H1 (cell line): ENCODE results near the gene ZSWIM4. TPM values are rescaled to one million over a fixed set of nuclear protein-coding genes. Genes with fewer than 3 reads are reported as not detected.
A peak's percentile ranks its signal among the peaks of the same experiment; 100 is the strongest.

Source experiments
- CTCF ChIA-PET: fragments of 300-600 bp; sonication (Branson Sonifier 250); formaldehyde crosslinking; loops from one replicate; lab custom pipeline; 2021; ENCODE audit not compliant: partially characterized antibody; lab: Charles Lee
- POLR2A ChIA-PET: fragments of 300-600 bp; sonication (Branson Sonifier 250); formaldehyde crosslinking; loops from one replicate; lab custom pipeline; 2021; ENCODE audit warnings: inconsistent platforms; ENCODE audit not compliant: partially characterized antibody; lab: Charles Lee
- DNase-seq, 2 experiments: peaks; one replicate each; pipeline versions ENCODE4 v3.0.0 to v3.0.0-alpha.2; 2010 to 2022; ENCODE audit warnings: low spot score in 2 of 2, low read depth in 1 of 2, mixed read lengths in 1 of 2
- FAIRE-seq: peaks from 2 replicates; lab custom pipeline; 2011; peaks lifted over from hg19 to GRCh38; lab: Jason Lieb, UNC
- H2AFZ ChIP-seq: 2 replicates; pipeline ENCODE4 v1.8.1; 2012; ENCODE audit warnings: low read length, inconsistent platforms
- H2AK5ac ChIP-seq: 2 replicates; pipeline ENCODE4 v1.6.1; 2013; ENCODE audit warnings: low read depth, low read length
- H2BK120ac ChIP-seq: replicated peaks from 2 replicates; pipeline ENCODE3; 2013; ENCODE audit warnings: low read depth, low read length, inconsistent platforms
- H2BK12ac ChIP-seq: 2 replicates; pipeline ENCODE4 v1.6.1; 2013; ENCODE audit warnings: low read depth, low read length
- H2BK15ac ChIP-seq: 2 replicates; pipeline ENCODE4 v1.6.1; 2013; ENCODE audit warnings: low read length
- H2BK20ac ChIP-seq: 2 replicates; pipeline ENCODE4 v1.6.1; 2013; ENCODE audit warnings: low read length
- H2BK5ac ChIP-seq: 2 replicates; pipeline ENCODE4 v1.6.1; 2013; ENCODE audit warnings: low read depth, low read length
- H3K14ac ChIP-seq: 2 replicates; pipeline ENCODE4 v1.6.1; 2013; ENCODE audit warnings: inconsistent platforms; ENCODE audit not compliant: insufficient read length
- H3K18ac ChIP-seq: 2 replicates; pipeline ENCODE4 v1.6.1; 2013; ENCODE audit warnings: low read length; ENCODE audit errors: extremely low read depth
- H3K23ac ChIP-seq: 2 replicates; pipeline ENCODE4 v1.6.1; 2013; ENCODE audit warnings: inconsistent platforms; ENCODE audit not compliant: insufficient read length
- H3K23me2 ChIP-seq: 2 replicates; pipeline ENCODE4 v1.6.1; 2013; ENCODE audit warnings: low read depth, low read length
- H3K27ac ChIP-seq: 2 replicates; pipeline ENCODE4 v1.6.1; 2011; ENCODE audit warnings: low read depth, low read length, inconsistent platforms
- H3K27me3 ChIP-seq, 4 experiments: replicated peaks in 1 of 4; 1 replicate in 1 of 4; 2 replicates in 3 of 4; pipeline versions ENCODE4 v1.6.1 to v1.8.1; 2011 to 2013; ENCODE audit warnings: low read length in 3 of 4, mild to moderate bottlenecking in 3 of 4, inconsistent platforms in 2 of 4, mixed read lengths in 2 of 4, moderate library complexity in 1 of 4; ENCODE audit not compliant: control insufficient read depth in 3 of 4, insufficient read depth in 3 of 4; ENCODE audit errors: extremely low read depth in 1 of 4
- H3K36me3 ChIP-seq, 4 experiments: 2 replicates each; pipeline versions ENCODE4 v1.6.1 to v1.8.1; 2011 to 2013; ENCODE audit warnings: mild to moderate bottlenecking in 4 of 4, low read length in 3 of 4, moderate library complexity in 2 of 4, control low read depth in 1 of 4, inconsistent platforms in 1 of 4; ENCODE audit not compliant: insufficient read depth in 4 of 4, control insufficient read depth in 2 of 4
- H3K4ac ChIP-seq: replicated peaks from 2 replicates; pipeline ENCODE3; 2013; ENCODE audit warnings: low read length, low read depth, mixed read lengths, inconsistent platforms; ENCODE audit not compliant: insufficient read length
- H3K4me1 ChIP-seq, 4 experiments: replicated peaks in 1 of 4; 1 replicate in 1 of 4; 2 replicates in 3 of 4; pipeline versions ENCODE4 v1.6.1 to v1.8.1; 2011 to 2013; ENCODE audit warnings: low read length in 3 of 4, inconsistent platforms in 2 of 4, mixed read lengths in 1 of 4; ENCODE audit not compliant: insufficient read depth in 4 of 4, control insufficient read depth in 3 of 4
- H3K4me2 ChIP-seq, 2 experiments: 2 replicates each; pipeline versions ENCODE4 v1.6.1 to v1.8.1; 2011 to 2013; ENCODE audit warnings: low read depth in 2 of 2, low read length in 2 of 2, control low read depth in 1 of 2, inconsistent platforms in 1 of 2, mild to moderate bottlenecking in 1 of 2; ENCODE audit not compliant: insufficient read depth in 1 of 2
- H3K4me3 ChIP-seq, 4 experiments: fragments of 200-600, 300-600 bp in 1 of 4; sonication (generic), shearing (Covaris generic), sonication (Bioruptor Twin) in 1 of 4; 2 replicates each; pipeline versions ENCODE4 v1.5.1 to v1.8.1; 2011 to 2016; ENCODE audit warnings: low read length in 4 of 4, low read depth in 3 of 4, control low read depth in 2 of 4, inconsistent platforms in 2 of 4, mild to moderate bottlenecking in 2 of 4, mixed read lengths in 1 of 4, moderate library complexity in 1 of 4; ENCODE audit not compliant: insufficient read depth in 2 of 4; ENCODE audit errors: extremely low read depth in 1 of 4
- H3K56ac ChIP-seq: replicated peaks from 2 replicates; pipeline ENCODE3; 2013; ENCODE audit warnings: low read depth, mild to moderate bottlenecking, mixed read lengths, low read length, inconsistent platforms; ENCODE audit not compliant: insufficient read length
- H3K79me1 ChIP-seq: 2 replicates; pipeline ENCODE4 v1.6.1; 2013; ENCODE audit warnings: low read depth, low read length, control low read depth
- H3K79me2 ChIP-seq, 2 experiments: 2 replicates each; pipeline versions ENCODE4 v1.6.1 to v1.8.1; 2012 to 2013; ENCODE audit warnings: low read length in 2 of 2, mild to moderate bottlenecking in 2 of 2, inconsistent platforms in 1 of 2; ENCODE audit not compliant: insufficient read depth in 2 of 2, control insufficient read depth in 1 of 2
- H3K9ac ChIP-seq, 4 experiments: replicated peaks in 1 of 4; 1 replicate in 1 of 4; 2 replicates in 3 of 4; pipeline versions ENCODE4 v1.6.1 to v1.8.1; 2011 to 2013; ENCODE audit warnings: low read depth in 3 of 4, low read length in 3 of 4, control low read depth in 2 of 4, mild to moderate bottlenecking in 2 of 4, moderate library complexity in 2 of 4, inconsistent platforms in 1 of 4; ENCODE audit errors: extremely low read depth in 1 of 4
- H3K9me3 ChIP-seq, 2 experiments: 2 replicates each; pipeline versions ENCODE4 v1.6.1 to v1.8.1; 2012 to 2013; ENCODE audit warnings: mild to moderate bottlenecking in 2 of 2, moderate library complexity in 2 of 2, control low read depth in 1 of 2, inconsistent platforms in 1 of 2, low read depth in 1 of 2, low read length in 1 of 2, mixed read lengths in 1 of 2; ENCODE audit not compliant: insufficient read depth in 2 of 2
- H4K20me1 ChIP-seq, 2 experiments: replicated peaks in 1 of 2; 2 replicates each; pipeline versions ENCODE3 to v1.8.1; 2011 to 2013; ENCODE audit warnings: inconsistent platforms in 2 of 2, low read length in 2 of 2, mild to moderate bottlenecking in 1 of 2; ENCODE audit not compliant: insufficient read depth in 2 of 2, control insufficient read depth in 1 of 2
- H4K5ac ChIP-seq: 2 replicates; pipeline ENCODE4 v1.6.1; 2013; ENCODE audit warnings: low read length, low read depth, mixed read lengths, inconsistent platforms; ENCODE audit not compliant: insufficient read length
- H4K8ac ChIP-seq: 2 replicates; pipeline ENCODE4 v1.8.0; 2013; ENCODE audit warnings: mild to moderate bottlenecking, moderate library complexity, low read length, inconsistent platforms; ENCODE audit not compliant: insufficient read depth; ENCODE audit errors: extremely low read depth
- H4K91ac ChIP-seq: replicated peaks from 2 replicates; pipeline ENCODE3; 2013; ENCODE audit warnings: low read length, mixed read lengths, inconsistent platforms; ENCODE audit not compliant: insufficient read length
- CHD1 ChIP-seq: IDR thresholded peaks from 2 replicates; pipeline ENCODE4 v1.6.1; 2012; ENCODE audit warnings: low read depth, low read length, improper control_type of control experiment
- CHD2 ChIP-seq: IDR thresholded peaks from 2 replicates; pipeline ENCODE4 v1.6.1; 2012; ENCODE audit warnings: low read length, improper control_type of control experiment
- CTBP2 ChIP-seq: IDR thresholded peaks from 2 replicates; pipeline ENCODE4 v1.7.0; 2011; ENCODE audit warnings: borderline replicate concordance, mild to moderate bottlenecking, moderate library complexity, mixed read lengths, low read length; ENCODE audit not compliant: insufficient read depth, insufficient read length
- HDAC6 ChIP-seq: IDR thresholded peaks from one replicate; pipeline ENCODE4 v1.7.1; 2012; ENCODE audit warnings: low read depth, mild to moderate bottlenecking, inconsistent platforms, low read length, moderate library complexity
- KDM4A ChIP-seq: IDR thresholded peaks from one replicate; pipeline ENCODE4 v1.7.1; 2012; ENCODE audit warnings: low read depth, mild to moderate bottlenecking, moderate library complexity, low read length, inconsistent platforms; ENCODE audit not compliant: severe bottlenecking
- RXRA ChIP-seq: IDR thresholded peaks from 2 replicates; pipeline ENCODE4 v1.6.1; 2011; ENCODE audit warnings: low read depth, mild to moderate bottlenecking, low read length, moderate library complexity; ENCODE audit not compliant: insufficient read depth
- SIN3A ChIP-seq, 2 experiments: IDR thresholded peaks in 1 of 2; conservative IDR thresholded peaks in 1 of 2; 2 replicates each; pipeline ENCODE4 v1.6.1; 2011 to 2012; ENCODE audit warnings: low read length in 2 of 2, improper control_type of control experiment in 1 of 2, low read depth in 1 of 2, mild to moderate bottlenecking in 1 of 2
- SIRT6 ChIP-seq: IDR thresholded peaks from one replicate; pipeline ENCODE4 v1.7.1; 2012; ENCODE audit warnings: low read length, inconsistent platforms
- TAF1 ChIP-seq: IDR thresholded peaks from 2 replicates; pipeline ENCODE4 v1.6.1; 2011; ENCODE audit warnings: mild to moderate bottlenecking, low read depth, low read length
- TCF12 ChIP-seq: IDR thresholded peaks from 2 replicates; pipeline ENCODE4 v1.6.1; 2011; ENCODE audit warnings: low read depth, mild to moderate bottlenecking, low read length
- WGBS, 2 experiments: shearing (Covaris generic) in 1 of 2; methylation state at CpG; one replicate each; pipeline versions ENCODE4 v1.1.6 to v1.1.7; 2013 to 2015; ENCODE audit warnings: low lambda C conversion rate in 2 of 2, mixed read lengths in 2 of 2, inconsistent platforms in 1 of 2, low coverage in 1 of 2, missing lambda C conversion rate in 1 of 2; ENCODE audit not compliant: insufficient replicate concordance in 2 of 2, insufficient coverage in 1 of 2, insufficient read length in 1 of 2; ENCODE audit errors: extremely low coverage in 1 of 2, missing lambda C conversion rate in 1 of 2; 5-methylcytosine and 5-hydroxymethylcytosine counted together
- polyA plus RNA-seq, 7 experiments: library from polyadenylated mRNA; depleted of rRNA in 3 of 7; stranded (reverse) in 5 of 7; unstranded in 2 of 7; fragments of >200 nt in 5 of 7; fragments of 200-250 nt in 2 of 7; gene quantifications; 1 replicate in 5 of 7; 2 replicates in 1 of 7; 4 replicates in 1 of 7; pipeline versions ENCODE4 v1.2.1 to v1.2.3, GENCODE V29; 2011 to 2013; ENCODE audit warnings: missing spikeins in 2 of 7, mixed read lengths in 2 of 7
- total RNA-seq: library from RNA; stranded (reverse); fragmentation: NEBNext Ultra II Directional; extraction: Animal tissue kit (Norgen Biotek cat#: 25700); gene quantifications from 2 replicates; pipeline ENCODE4 v1.2.1, GENCODE V29; 2021

ZSWIM4 gene
- total and polyA plus RNA-seq, 2 of the 8 experiments (the other 6 are each of a cell fraction or from before 2014, with no cell fraction given), result 12.2 to 31.1 TPM

DNA sequence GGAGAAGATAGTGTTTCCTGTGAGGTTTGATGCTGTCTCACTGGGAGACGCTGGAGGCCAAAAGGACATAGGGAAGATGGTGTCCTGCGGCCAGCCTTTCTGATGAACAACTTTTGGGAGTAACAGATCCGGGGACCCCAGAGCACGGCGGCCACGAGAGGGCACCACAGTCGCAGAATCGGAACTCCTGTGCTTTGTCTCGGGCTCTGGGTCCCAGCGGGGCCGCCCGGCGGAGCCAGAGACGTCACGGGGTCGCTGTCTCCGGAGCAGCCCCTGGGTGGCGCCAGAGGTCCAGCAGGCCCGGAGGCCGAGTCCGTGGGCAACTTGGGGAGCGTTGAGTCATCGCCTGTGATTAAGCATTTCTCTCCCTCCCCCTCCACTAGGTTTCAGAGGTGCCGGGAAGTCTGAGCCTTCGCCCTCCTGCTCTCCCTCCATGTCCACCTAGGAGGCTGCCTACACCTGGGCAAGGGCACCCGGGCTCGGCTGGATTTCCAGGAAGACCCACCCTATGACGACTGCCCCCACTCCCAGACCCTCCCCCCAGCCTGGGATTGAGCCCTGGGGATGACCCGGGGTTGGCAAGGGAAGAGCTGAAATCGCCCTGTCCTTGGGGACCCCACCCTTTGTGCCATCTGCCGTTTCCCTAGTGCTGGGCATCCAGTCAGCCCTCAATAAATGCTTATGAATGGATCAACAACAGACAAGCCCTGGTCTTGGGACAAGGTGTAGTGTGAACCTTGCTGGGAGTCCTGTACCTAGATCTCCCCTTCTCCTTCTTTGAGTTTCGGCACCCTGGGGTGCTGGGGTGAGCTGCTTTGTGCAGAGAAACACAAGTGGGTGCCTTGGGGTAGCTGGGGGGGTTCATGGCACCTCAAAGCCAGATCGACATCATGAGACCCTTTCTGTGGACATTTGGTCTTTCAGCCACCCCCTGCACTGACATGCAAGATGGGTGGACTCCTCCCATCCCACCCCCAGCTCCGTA lies 85.1 kb downstream of the ZSWIM4 start:
- H2AFZ ChIP-seq, result no peak overlapping the region
- peak overlapping the region in 2 of 4 experiments; percentile 9 to 26; a peak in 1 of 7 replicates for H3K9ac ChIP-seq
- H4K8ac ChIP-seq, result peak overlapping the region; percentile 75
- CTCF ChIA-PET, result interaction anchor here (0.6 to 8.7 kb wide), 60 partner anchors 9 to 386 kb away, joined by 3 to 76 read pairs (median 4); partner anchors contain the start of genes ASF1B, BRME1, CC2D1A and DCAF15
- WGBS, 2 experiments, result 15% methylated on average over 33 of the region's 34 CpGs; no CpG with 5 or more reads in 1 of the 2 experiments
- H3K36me3 ChIP-seq, result no peaks in the 10 kb centered on the region
- no peak overlapping the region for H2AK5ac ChIP-seq
- peak overlapping the region; percentile 88 for H3K18ac ChIP-seq
- peaks cover 5 to 23% (median 12%) of the 10 kb centered on the region in 4 experiments for H3K27me3 ChIP-seq
- no peak overlapping the region for H3K14ac ChIP-seq
- peak overlapping the region; percentile 69 for H2BK12ac ChIP-seq
- peaks cover 6 to 23% (median 16%) of the 10 kb centered on the region in 4 experiments for H3K4me1 ChIP-seq
- DNase-seq (peak; percentile 90 to 100), FAIRE-seq (peak; percentile 58)
- peak overlapping the region; percentile 1 to 68; a peak in 3 of 4 replicates for H3K4me2 ChIP-seq
- H3K27ac ChIP-seq, result 0 out of 2 replicates have a peak overlapping the region, but pooled peaks have one; percentile 43
- H4K20me1 ChIP-seq, result no peaks in the 10 kb centered on the region
- peak overlapping the region in 3 of 4 experiments; percentile 10 to 48 (median 11); a peak in 3 of 8 replicates for H3K4me3 ChIP-seq
- no peak overlapping the region for H3K23ac ChIP-seq
- peak overlapping the region; percentile 38; the same call in 1 of the 2 replicates for H2BK20ac ChIP-seq
- 0 out of 2 replicates have a peak overlapping the region, but pooled peaks have one; percentile 55 for H2BK15ac ChIP-seq
- peak overlapping the region; percentile 71; the same call in 1 of the 2 replicates for H2BK5ac ChIP-seq
- no peak overlapping the region for H3K56ac ChIP-seq
- H3K4ac ChIP-seq, result no peak overlapping the region
- H4K91ac ChIP-seq, result peak overlapping the region; percentile 48
- no peaks in the 10 kb centered on the region for H3K9me3 ChIP-seq
- peak overlapping the region; percentile 18 for H4K5ac ChIP-seq
- POLR2A ChIA-PET, result interaction anchor here (0.6 to 3.3 kb wide), 15 partner anchors 15 to 271 kb away, joined by 3 to 13 read pairs (median 4); partner anchors contain the start of genes BRME1, C19orf53, CC2D1A and DCAF15
- H3K23me2 ChIP-seq, result no peaks in the 10 kb centered on the region
- no peaks in the 10 kb centered on the region for H3K79me1 ChIP-seq
- no peaks in the 10 kb centered on the region for H3K79me2 ChIP-seq
- no peak overlapping the region for H2BK120ac ChIP-seq
- TF ChIP-seq CTBP2 (no peak), SIN3A (conservative IDR thresholded peaks at IDR 0.05 in 1 of 2, IDR thresholded peaks at IDR 0.05 in 1 of 2; ENCODE audit: low read depth in 1 of 2, low read length in 2 of 2) (peak in 1 of 2 experiments; percentile 68; a peak in 2 of 4 replicates), SIRT6 (no peak), TCF12 (peak; percentile 71; the same call in 1 of the 2 replicates), TAF1 (peak; percentile 46; the same call in 1 of the 2 replicates), RXRA (no peak), CHD2 (peak; percentile 51; the same call in 1 of the 2 replicates), HDAC6 (no peak), CHD1 (no peak), KDM4A (peak; percentile 23)
